Femur (tissue), 1 donor: ENCODE data around the gene OSBPL8.
"Not testable (repeated sequence)": the region's sequence is repeated elsewhere in the genome, so short reads cannot be mapped to it uniquely, and the experiment has no call there.

Experiments
- DNase-seq: peaks from one replicate; pipeline ENCODE4 v3.0.0-alpha.2; 2017

The OSBPL8 gene

GRCh38 chr12:76345569-76345968 lies 214.0 kb downstream of the OSBPL8 start:
- DNase-seq, result no peak

DNA sequence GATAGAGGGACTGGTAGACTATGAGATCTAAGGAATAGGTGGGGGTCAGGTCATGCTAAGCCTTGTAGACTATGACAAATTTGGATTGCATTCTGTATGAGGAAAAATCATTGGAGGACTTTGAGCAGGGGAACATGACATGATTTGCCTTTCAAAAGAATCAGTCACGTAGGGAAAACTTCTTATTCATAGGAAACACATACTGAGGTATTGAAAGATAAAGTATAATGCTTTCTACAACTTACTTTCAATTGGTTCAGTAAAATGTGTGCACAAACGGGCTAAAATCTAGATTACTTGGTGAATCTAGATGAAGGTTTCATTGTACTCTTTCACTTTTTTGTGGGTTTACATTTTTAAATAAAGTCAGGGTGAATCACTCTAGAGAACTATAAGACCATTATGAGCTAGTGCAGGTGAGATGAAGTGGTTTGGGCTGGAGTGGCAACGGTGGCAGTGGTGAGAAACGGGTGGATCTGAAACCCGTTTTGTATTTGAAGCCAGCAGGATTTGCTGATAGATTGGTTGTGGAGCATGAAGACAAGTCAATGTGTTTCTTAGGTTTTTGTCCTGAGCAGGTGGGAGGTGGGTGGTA lies 218.0 kb downstream of the OSBPL8 start:
- no peak for DNase-seq

- no peak for DNase-seq
Measured at GRCh38 chr12:76340680-76341435, 218.7 kb downstream of the OSBPL8 start.

DNA sequence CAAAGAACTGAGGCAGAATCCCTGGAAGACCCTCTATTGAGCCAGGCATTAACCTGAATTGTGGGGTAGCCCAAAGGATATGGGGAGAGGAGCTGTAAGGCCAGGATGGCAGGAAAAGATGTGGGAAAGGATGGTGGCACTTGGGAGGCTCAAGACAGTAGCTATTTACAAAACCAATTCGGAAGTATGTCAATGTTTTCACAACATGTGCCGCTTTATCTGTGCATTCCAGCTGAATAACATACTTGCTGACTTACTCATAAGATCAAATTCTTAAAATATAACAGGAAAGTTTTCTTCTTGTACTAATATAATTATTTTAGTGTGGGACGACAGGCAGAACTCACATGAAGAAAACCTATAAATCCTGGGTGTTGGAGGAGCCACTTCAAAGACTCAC lies 222.0 kb downstream of the OSBPL8 start:
- no peak for DNase-seq

GRCh38 chr12:76332606-76333005 lies 227.0 kb downstream of the OSBPL8 start:
- DNase-seq, result no peak

GRCh38 chr12:76329606-76330005 lies 230.0 kb downstream of the OSBPL8 start:
- no peak for DNase-seq

- no peak for DNase-seq
Measured at GRCh38 chr12:76329159-76329558, 230.4 kb downstream of the OSBPL8 start.

- DNase-seq, result not testable (repeated sequence)
Measured at GRCh38 chr12:76319595-76320319, 239.8 kb downstream of the OSBPL8 start.

DNA sequence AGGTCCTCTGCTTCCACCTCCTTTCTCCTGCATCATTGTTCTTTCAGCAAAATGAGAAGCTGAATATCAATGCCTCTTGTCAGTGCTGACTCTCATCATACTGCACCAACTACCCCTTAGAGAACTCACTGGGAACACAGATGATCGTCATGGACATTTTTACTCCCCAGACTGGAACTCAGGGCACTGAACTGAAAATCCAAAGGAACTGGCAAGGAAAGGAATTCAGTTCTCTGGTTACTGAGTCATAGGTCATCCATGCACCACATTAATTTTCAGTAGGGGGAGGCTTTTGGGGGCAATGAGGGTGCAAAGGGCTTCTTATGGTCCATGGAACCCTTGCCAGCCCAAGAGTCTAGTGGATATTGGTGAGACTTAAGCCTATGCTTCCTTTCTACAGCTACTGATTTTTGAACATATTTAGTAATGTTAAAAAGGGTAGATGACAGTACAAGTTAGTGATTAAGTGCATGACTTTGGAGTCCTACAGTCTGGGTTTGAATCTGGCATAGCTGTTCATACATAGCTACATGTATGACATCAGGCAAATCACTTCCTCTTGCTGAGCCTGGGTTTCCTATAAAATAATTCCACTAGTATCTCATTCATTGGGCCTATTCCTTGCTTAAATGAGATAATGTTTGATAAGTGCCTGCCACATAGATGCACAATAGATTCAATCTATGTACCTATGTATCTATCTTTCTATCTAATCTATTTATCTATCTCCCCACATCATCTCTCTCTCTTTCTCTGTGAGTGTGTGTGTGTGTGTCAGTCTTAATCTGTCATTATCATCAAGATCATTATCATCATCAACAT lies 240.6 kb downstream of the OSBPL8 start:
- DNase-seq, result no peak

GRCh38 chr12:76317976-76318375 lies 241.6 kb downstream of the OSBPL8 start:
- DNase-seq, result no peak

DNA sequence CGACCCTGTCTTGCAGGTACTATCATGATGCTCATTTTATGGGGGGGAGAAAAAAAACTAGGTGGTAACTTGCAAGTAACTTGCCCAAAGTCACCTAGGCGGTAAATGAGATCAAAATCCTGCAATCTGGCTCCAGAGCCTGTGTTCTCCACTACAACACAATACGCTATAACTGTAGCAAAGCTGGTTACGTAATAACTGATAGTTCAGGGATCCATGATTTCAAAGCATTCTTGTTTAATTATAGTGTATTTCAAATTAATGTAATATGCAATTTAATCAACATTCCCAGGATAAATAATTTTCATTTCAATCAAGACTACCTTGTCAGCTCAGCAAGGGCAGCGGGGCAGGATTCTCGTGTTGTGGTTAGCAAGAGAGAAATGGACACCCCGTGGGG lies 243.1 kb downstream of the OSBPL8 start:
- no peak for DNase-seq

- DNase-seq, result no peak
Measured at GRCh38 chr12:76313299-76313698, 246.3 kb downstream of the OSBPL8 start.

DNA sequence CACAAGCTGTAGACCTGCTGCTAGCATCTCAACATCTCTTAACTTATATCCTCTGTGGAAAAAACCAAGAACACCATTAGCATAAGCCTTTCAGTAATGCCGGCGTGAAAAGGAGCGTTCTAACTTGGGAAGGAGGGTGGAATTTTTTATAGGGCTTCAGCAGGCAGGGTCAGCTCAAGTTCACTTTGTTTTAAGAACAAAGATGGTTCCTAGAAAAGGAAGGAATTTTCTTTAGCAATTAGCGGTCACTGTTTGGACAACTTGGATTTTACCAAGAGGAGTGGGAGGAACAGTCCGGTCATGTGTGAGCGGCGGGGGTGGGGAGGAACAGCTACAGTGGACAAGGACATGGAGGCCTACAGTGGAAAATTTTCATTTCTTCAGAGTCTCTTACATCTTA lies 247.3 kb downstream of the OSBPL8 start:
- DNase-seq, result no peak

- DNase-seq, result no peak
Measured at GRCh38 chr12:76311796-76312195, 247.8 kb downstream of the OSBPL8 start.

DNA sequence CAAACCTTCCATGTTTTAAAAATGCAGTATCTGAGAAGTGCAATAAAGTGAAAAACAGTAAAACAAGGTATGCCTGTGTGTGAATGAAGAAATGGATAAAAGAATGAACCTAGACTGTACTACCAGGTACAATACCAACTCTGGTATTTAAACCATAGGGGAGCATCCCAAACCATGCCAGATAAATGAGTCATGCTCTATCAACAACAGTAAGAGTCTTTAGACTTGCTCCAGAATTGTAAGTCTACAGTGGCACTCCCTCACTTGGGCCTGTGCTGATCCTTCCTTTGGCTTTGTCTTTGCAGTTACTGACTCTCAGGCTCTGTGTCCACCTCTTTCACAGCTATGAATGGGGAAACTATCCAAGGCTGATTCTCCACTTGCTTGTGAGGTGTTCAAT lies 249.5 kb downstream of the OSBPL8 start:
- DNase-seq, result no peak

DNA sequence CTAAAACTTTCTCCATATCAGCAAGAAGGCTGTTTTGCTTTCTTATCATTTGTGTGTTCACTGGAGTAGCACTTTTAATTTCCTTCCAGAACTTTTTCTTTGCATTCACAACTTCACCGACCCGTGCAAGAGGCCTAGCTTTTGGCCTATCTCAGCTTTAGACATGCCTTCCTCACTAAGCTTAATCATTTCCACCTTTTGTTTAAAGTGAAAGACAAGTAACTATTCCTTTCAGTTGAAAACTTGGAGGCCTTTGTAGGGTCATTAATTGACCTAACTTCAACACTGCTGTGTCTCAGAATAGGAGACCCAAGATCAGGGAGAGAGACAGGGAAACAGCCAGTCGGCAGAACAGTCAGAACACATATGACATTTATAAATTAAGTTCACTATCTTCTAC lies 250.7 kb downstream of the OSBPL8 start:
- no peak for DNase-seq

DNA sequence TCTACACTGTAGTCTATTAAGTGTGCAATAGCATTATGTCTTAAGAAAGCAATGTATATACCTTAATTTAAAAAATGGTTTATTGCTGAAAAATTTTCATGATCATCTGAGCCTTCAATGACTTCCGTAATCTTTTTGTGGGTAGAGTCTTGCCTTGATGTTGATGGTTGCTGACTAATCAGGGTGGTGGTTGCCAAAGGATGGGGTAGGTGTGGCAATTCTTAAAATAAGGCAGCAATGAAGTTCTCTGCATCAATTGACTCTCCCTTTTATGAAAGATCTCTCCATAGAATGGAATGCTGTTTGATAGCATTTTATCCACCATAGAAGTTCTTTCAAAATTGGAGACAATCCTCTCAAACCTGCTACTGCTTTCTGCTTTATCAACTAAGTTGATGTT lies 252.5 kb downstream of the OSBPL8 start:
- no peak for DNase-seq

DNA sequence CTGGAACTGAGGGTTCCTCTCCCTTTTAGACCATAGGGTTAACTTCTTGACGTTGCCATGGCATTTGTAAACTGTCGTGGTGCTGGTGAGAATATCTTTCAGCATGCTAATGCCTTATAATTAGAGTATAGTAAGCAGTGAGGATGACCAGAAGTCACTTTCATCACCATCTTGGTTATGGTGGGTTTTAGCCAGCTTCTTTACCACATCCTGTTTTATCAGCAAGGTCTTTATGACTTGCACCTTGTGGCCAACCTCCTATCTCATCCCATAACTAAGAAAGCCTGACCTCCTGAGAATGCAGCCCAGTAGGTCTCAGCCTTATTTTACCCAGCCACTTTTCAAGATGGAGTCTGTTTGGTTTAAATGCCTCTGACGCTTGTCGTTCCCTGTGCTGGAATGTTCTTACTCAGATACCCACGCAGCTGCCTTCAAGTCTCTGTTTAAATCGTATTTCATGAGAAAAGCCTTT lies 255.5 kb downstream of the OSBPL8 start:
- DNase-seq, result no peak

DNA sequence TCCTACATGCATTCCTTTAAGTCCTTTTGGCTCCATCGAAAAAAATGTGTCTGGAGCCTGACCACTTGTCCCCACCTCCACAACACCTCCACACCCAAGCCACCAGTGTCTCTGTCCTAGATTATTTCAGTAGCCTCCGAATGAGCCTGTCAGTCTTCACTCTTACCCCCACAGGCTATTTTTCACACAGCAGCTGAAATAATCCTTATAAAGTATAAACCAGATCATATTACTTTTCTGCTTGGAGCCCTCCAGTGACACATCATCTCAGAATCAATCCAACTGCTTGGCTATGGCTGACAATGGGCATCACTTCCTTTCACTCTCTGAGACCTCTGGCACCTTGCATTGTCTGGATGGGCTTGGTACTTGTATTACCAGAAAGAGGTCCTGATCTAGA lies 256.2 kb downstream of the OSBPL8 start:
- DNase-seq, result no peak
